Epithelial cell of esophagus (primary cell): ENCODE results near the gene HRNR.
"Not testable (repeated sequence)": the region's sequence is repeated elsewhere in the genome, so short reads cannot be mapped to it uniquely, and the experiment has no call there.

Experiments
- DNase-seq: peaks from one replicate; pipeline ENCODE4 v3.0.0; 2010; ENCODE audit warnings: low read depth
- H3K4me3 ChIP-seq: 2 replicates; pipeline ENCODE4 v1.5.1; 2011; ENCODE audit warnings: mild to moderate bottlenecking, low read length, control low read depth
- TF ChIP-seq, protein P1 (sequence below): IDR thresholded peaks from 2 replicates; pipeline ENCODE4 v1.5.1; 2011; ENCODE audit warnings: low read depth, mild to moderate bottlenecking, low read length, control low read depth, inconsistent platforms; ENCODE audit not compliant: insufficient read depth; ENCODE audit errors: missing control alignments

HRNR gene

DNA sequence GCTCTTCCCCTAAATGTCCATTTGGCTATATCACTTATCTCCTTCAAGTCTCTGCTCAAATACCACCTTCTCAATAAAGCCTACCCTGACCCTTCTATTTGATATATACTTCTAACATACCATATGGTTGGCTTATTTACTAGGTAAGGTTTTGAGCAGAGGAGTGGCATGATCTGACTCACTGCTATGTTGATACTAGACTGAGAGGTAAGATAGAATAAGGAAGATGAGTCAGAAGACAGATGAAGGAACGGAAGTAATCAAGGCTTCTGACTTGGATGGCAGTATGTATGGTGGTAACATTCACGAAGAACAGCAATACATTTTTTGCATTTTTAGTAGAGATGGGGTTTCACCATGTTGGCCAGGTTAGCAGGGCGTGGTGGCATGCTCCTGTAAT, 4.8 kb upstream of the HRNR start:
- peak; percentile 89 for DNase-seq
- TF ChIP-seq, protein P1, sequence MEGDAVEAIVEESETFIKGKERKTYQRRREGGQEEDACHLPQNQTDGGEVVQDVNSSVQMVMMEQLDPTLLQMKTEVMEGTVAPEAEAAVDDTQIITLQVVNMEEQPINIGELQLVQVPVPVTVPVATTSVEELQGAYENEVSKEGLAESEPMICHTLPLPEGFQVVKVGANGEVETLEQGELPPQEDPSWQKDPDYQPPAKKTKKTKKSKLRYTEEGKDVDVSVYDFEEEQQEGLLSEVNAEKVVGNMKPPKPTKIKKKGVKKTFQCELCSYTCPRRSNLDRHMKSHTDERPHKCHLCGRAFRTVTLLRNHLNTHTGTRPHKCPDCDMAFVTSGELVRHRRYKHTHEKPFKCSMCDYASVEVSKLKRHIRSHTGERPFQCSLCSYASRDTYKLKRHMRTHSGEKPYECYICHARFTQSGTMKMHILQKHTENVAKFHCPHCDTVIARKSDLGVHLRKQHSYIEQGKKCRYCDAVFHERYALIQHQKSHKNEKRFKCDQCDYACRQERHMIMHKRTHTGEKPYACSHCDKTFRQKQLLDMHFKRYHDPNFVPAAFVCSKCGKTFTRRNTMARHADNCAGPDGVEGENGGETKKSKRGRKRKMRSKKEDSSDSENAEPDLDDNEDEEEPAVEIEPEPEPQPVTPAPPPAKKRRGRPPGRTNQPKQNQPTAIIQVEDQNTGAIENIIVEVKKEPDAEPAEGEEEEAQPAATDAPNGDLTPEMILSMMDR: no peak
- no peak overlapping the region for H3K4me3 ChIP-seq

DNA sequence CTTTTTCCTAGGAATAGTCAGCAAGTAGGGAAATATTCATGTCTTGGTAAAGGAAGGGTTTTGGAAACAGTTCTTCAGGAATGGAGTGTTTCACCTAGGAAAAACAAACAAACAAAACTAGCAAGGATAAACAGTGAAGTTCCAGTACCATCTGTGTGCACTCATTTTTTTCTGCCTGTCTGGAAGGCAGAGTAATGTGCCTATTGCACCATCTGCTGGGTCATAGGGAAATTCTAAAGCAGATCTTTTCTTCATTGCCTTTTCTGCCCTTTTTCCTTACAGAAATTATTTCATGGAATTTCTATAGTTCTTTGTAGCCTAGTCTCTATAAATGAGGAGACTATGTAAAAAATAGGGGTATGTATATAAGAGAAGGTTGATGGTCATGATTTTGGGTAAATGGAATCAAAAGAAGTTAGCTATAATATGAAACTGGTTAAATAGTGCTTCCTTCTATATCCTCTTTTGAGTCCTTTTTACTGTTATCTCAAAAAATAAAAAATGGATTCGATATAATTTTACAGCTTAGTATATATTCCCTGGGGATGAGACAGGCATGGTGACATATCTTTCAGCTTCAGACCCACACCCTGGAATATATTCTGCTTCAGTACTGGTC, 3.4 kb upstream of the HRNR start:
- TF ChIP-seq, protein P1: peak; percentile 61
- peak; percentile 78 for DNase-seq
- H3K4me3 ChIP-seq: no peak overlapping the region

DNA sequence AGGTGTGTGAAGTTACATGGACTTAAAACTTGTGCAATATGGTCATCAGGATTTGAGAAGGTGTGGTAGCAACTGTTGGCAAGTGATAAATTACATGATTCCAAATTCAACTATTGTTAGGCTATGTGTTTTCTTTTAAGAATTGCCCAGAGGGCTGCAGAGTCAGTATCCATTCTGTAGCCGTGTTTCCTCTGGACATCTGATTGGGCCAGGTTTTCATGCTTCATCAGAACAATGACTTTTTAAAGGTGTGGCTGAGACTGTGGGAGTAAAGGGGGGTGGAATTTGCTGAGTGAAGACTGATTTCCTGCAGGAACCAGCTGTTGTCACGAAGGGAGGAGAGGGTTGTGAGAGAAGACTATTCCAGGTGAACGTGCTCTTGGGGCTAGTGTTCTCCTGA, 1.7 kb upstream of the HRNR start:
- peak; percentile 95 for DNase-seq
- no peak overlapping the region for H3K4me3 ChIP-seq
- TF ChIP-seq, protein P1: no peak

DNA sequence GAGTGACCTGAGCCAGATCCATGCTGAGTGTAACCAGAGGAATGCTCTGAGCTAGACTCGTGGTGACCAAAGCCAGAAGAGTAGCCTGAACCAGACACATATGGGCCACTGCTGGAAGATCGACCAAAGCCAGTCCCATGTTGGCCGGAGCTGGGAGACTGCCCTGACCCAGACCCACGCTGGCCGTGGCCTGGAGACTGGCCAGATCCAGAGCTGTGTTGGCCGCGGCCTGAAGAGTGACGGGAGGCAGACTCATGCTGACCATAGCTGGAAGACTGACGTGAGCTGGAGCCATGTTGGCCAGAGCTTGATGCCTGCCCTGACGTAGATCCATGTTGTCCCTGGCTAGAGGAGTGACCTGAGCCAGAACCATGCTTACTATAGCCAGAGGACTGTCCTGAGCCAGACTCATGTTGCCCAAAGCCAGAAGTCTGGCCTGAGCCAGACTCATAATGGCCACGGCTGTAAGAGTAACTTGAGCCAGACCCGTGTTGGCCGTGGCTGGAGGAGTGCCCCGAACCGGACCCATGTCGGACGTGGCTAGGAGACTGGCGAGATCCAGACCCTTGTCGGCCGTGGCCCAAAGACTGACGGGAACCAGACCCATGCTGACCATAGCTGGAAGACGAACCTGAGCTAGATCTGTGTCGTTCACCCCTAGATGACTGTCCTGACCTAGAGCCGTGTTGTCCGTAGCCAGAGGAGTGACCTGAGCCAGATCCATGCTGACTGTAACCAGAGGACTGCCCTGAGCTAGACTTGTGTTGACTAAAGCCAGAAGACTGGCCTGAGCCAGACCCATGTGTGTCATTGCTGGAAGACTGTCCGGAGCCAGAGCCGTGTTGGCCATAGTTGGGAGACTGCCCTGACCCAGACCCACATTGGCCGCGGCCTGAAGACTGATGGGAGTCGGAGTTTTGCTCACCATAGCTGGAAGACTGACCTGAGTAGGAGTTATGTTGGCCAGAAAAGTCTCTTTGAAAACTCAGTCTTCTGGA, 3.5 kb downstream of the HRNR start:
- DNase-seq: no peak

DNA sequence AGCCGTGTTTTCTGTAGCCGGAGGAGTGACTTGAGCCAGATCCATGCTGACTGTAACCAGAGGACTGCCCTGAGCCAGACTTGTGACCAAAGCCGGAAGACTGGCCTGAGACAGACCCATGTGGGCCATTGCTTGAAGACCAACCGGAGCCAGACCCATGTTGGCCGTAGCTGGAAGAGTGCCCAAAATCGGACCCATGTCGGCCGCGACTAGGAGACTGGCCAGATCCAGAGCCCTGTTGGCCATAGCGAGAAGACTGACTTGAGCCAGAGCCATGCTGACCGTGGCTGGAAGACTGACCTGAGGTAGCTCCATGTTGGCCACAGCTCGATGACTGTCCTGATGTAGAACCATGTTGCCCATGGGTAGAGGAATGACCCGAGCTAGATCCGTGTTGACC, 4.6 kb downstream of the HRNR start:
- not testable (repeated sequence) for DNase-seq, H3K4me3 ChIP-seq

More for the DNA sequence above, 3.5 kb downstream of the HRNR start:
- no peak overlapping the region for H3K4me3 ChIP-seq
- TF ChIP-seq, protein P1: no peak

DNA sequence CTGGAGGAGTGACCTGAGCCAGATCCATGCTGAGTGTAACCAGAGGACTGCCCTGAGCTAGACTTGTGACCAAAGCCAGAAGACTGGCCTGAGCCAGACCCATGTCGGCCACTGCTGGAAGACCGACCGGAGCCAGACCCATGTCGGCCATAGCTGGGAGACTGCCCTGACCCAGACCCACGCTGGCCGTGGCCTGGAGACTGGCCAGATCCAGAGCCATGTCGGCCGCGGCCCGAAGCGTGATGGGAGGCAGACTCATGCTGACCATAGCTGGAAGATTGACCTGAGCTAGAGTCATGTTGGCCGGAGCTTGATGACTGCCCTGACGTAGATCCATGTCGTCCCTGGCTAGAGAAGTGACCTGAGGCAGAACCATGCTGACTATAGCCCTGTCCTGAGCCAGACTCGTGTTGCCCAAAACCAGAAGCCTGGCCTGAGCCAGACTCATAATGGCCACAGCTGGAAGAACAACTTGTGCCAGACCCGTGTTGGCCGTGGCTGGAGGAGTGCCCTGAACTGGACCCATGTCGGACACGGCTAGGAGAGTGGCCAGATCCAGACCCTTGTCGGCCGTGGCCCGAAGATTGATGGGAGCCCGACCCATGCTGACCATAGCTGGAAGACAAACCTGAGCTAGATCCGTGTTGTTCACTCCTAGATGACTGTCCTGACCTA, 5.1 kb downstream of the HRNR start:
- TF ChIP-seq, protein P1: no peak
- DNase-seq: no peak
- no peak overlapping the region for H3K4me3 ChIP-seq

DNA sequence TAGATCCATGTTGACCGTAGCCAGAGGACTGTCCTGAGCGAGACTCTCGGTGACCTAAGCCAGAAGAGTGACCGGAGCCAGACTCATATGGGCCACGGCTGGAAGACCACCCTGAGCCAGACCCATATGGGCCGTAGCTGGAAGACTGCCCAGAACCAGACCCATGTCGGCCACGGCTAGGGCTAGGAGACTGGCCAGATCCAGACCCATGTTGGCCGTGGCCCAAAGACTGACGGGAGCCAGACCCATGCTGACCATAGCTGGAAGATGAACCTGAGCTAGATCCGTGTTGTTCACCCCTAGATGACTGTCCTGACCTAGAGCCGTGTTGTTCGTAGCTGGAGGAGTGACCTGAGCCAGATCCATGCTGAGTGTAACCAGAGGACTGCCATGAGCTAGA, 8.4 kb downstream of the HRNR start:
- DNase-seq, H3K4me3 ChIP-seq: not testable (repeated sequence)

DNA sequence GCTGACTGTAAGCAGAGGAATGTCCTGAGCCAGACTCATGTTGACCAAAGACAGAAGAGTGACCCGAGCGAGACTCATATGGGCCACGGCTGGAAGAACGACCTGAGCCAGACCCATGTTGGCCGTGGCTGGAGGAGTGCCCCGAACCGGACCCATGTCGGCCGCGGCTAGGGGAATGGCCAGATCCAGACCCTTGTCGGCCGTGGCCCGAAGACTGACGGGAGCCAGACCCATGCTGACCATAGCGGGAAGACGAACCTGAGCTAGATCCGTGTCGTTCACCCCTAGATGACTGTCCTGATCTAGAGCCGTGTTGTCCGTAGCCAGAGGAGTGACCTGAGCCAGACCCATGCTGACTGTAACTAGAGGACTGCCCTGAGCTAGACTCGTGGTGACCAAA, 9.1 kb downstream of the HRNR start:
- not testable (repeated sequence) for DNase-seq, H3K4me3 ChIP-seq
